Measurements from ENCODE around the gene WWOX.

Gene WWOX

DNA sequence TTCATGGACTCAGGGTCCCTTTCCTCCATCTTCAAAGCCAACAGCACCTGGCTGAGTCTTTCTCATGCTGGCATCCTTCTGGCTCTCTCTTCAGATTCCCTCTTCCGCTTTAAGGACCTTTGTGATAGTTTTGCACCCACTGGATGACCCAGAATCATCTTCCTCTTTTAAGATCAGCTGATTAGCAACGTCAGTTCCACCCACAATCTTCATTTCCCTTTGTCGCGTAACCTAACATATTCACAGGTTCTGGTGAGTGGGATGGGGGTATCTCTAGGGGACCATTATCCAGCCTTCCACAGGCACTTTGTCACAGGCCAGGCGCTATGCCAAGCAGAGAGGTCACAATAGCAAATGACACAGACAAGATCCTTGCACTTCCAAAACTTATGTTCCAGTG is 907.3 kb downstream of the WWOX start:
- Histone ChIP-seq H3K27me3 (replicated peaks; ENCODE audit: control insufficient read depth, insufficient read depth, low read length) (no peaks in the 10 kb centered on the region), H3K4me3 (replicated peaks; ENCODE audit: low read depth, low read length) (no peak overlapping the region), H3K36me3 (ENCODE audit: control insufficient read depth, insufficient read depth, low read length) (no peaks in the 10 kb centered on the region)
- DNase-seq (ENCODE audit: extremely low read depth, insufficient read length), result no peak
- TF ChIP-seq, protein P1, sequence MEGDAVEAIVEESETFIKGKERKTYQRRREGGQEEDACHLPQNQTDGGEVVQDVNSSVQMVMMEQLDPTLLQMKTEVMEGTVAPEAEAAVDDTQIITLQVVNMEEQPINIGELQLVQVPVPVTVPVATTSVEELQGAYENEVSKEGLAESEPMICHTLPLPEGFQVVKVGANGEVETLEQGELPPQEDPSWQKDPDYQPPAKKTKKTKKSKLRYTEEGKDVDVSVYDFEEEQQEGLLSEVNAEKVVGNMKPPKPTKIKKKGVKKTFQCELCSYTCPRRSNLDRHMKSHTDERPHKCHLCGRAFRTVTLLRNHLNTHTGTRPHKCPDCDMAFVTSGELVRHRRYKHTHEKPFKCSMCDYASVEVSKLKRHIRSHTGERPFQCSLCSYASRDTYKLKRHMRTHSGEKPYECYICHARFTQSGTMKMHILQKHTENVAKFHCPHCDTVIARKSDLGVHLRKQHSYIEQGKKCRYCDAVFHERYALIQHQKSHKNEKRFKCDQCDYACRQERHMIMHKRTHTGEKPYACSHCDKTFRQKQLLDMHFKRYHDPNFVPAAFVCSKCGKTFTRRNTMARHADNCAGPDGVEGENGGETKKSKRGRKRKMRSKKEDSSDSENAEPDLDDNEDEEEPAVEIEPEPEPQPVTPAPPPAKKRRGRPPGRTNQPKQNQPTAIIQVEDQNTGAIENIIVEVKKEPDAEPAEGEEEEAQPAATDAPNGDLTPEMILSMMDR (IDR thresholded peaks at IDR 0.05; ENCODE audit: insufficient read depth, low read length, poor library complexity, severe bottlenecking), result no peak

DNA sequence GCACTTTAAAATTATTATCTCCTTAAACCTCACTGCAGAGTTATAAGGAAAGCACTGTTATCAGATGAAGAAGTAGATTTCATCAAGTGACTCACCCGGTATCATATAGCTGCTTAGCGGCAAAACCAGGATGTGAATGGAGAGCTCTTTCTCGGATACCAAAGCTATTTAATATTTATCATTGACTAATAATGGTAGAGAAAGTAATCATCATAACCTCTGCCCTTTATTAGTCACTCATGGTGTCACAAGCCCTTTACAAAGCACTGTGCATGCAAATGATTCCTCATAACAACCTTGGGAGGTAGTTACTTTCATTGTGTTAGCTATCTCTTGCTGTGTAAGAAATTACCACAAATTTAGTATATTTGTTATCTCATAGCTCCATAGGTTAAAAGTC is 908.2 kb downstream of the WWOX start:
- H3K36me3 ChIP-seq (ENCODE audit: control insufficient read depth, insufficient read depth, low read length), result no peaks in the 10 kb centered on the region
- DNase-seq (ENCODE audit: extremely low read depth, insufficient read length), result peak; percentile 26

DNA sequence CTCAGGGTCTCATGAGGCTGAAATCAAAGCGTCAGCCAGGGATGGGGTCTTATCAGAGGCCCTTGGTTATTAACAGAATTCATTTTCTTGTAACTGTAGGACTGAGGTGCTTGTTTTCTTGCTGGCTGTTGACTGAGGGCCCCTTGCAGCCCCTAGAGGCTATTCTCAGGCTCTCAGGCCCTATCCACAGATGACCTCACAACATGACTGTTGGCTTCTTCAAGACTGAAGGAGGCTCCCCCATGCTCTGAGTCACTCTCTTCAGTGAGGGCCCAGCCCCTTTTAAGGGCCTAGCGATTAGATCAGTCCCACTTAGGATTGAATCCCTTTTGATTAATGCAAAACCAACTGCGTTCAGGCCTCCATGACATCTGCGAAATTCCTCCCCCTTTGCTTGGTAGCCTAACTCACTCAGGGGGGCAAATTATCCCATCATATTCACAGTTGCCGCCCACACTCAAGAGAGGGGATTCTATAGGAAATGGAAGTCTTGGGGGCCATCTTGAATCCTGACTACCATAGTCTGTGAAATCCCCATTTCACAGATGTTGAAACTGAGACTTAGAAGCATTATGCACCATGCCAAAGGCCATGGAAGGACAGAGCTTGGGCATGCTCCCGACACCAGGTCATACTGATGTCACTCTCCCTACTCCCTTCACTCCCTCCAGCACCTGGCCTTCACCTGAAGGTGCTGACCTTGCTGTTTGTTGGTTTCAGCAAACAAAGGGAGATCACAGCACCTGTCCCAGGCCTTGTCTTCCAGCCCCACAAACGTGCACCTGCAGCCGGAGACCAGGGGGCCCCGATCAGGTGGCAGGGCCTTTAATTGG is 908.8 kb downstream of the WWOX start:
- no peak for DNase-seq (ENCODE audit: extremely low read depth, insufficient read length)
- Histone ChIP-seq H3K36me3 (ENCODE audit: control insufficient read depth, insufficient read depth, low read length) (no peaks in the 10 kb centered on the region), H3K4me3 (replicated peaks; ENCODE audit: low read depth, low read length) (no peak overlapping the region), H3K27me3 (replicated peaks; ENCODE audit: control insufficient read depth, insufficient read depth, low read length) (no peaks in the 10 kb centered on the region)
- TF ChIP-seq, protein P1 (IDR thresholded peaks at IDR 0.05; ENCODE audit: insufficient read depth, low read length, poor library complexity, severe bottlenecking), result no peak

More for the DNA sequence above, 908.2 kb downstream of the WWOX start:
- TF ChIP-seq, protein P1 (IDR thresholded peaks at IDR 0.05; ENCODE audit: insufficient read depth, low read length, poor library complexity, severe bottlenecking), result no peak
- Histone ChIP-seq H3K27me3 (replicated peaks; ENCODE audit: control insufficient read depth, insufficient read depth, low read length) (no peaks in the 10 kb centered on the region), H3K4me3 (replicated peaks; ENCODE audit: low read depth, low read length) (no peak overlapping the region)

DNA sequence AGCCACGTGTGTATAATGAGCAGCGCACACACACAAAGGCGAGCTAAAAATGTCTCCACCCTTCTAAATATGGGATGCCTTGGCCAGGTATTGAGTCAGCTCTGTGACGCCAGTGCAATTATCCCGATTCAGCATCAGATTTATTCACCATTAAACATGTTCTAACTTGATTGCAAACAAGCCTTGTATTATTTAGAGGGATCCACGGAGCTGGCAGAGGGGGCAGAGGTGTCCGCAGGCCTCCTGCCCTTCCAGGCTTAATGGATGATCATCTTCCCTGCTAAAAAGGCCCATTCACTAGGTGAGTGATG is 909.4 kb downstream of the WWOX start:
- TF ChIP-seq, protein P1 (IDR thresholded peaks at IDR 0.05; ENCODE audit: insufficient read depth, low read length, poor library complexity, severe bottlenecking), result no peak
- DNase-seq (ENCODE audit: extremely low read depth, insufficient read length), result no peak
- Histone ChIP-seq H3K36me3 (ENCODE audit: control insufficient read depth, insufficient read depth, low read length) (no peaks in the 10 kb centered on the region), H3K27me3 (replicated peaks; ENCODE audit: control insufficient read depth, insufficient read depth, low read length) (no peaks in the 10 kb centered on the region), H3K4me3 (replicated peaks; ENCODE audit: low read depth, low read length) (no peak overlapping the region)

DNA sequence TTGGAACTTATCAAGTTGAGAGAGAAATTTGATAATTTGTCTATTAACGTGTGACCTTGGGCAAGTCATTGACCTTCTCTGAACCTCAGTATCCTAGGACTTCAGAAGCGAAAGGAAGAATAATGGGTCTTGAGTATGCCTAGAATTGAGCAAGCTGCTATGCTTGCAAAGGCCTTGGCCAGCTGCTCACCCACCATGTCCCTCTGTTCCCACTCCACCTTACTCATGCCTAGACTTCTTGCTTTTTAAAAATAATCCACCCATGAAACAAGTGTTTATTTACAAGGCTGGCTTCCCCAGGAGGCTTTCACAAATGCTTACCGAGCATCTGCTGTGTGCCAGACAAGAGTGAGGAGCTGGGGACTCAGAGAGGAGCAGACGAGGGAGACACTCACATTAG is 910.4 kb downstream of the WWOX start:
- H3K36me3 ChIP-seq (ENCODE audit: control insufficient read depth, insufficient read depth, low read length), result no peaks in the 10 kb centered on the region
- no peak overlapping the region for H3K4me3 ChIP-seq (replicated peaks; ENCODE audit: low read depth, low read length)
- TF ChIP-seq, protein P1 (IDR thresholded peaks at IDR 0.05; ENCODE audit: insufficient read depth, low read length, poor library complexity, severe bottlenecking), result no peak
- no peak for DNase-seq (ENCODE audit: extremely low read depth, insufficient read length)
- no peaks in the 10 kb centered on the region for H3K27me3 ChIP-seq (replicated peaks; ENCODE audit: control insufficient read depth, insufficient read depth, low read length)
